Testis (tissue), 2 donors: Measurements from ENCODE around the gene ALDH9A1.

ENCODE experiments used
- CTCF ChIP-seq, 3 experiments: fragments of 450-650 bp in 2 of 3; fragments of 200-600 bp in 1 of 3; sonication (generic) in 1 of 3; IDR thresholded peaks; one replicate each; pipeline ENCODE4 v1.5.1; 2016 to 2019; ENCODE audit warnings: antibody characterized with exemption in 3 of 3, mild to moderate bottlenecking in 2 of 3, moderate library complexity in 1 of 3
- POLR2A ChIP-seq: fragments of 450-650 bp; IDR thresholded peaks from one replicate; pipeline ENCODE4 v1.6.1; 2017; ENCODE audit warnings: antibody characterized with exemption, mild to moderate bottlenecking, moderate library complexity

GRCh38 chr1:165703648-165704047 lies 5.3 kb upstream of the ALDH9A1 start:
- TF ChIP-seq CTCF (IDR thresholded peaks at IDR 0.05) (no peak), POLR2A (no peak)
